MM.1S (cell line): ENCODE data around the gene LRRC63.

Experiments
- DNase-seq: peaks from one replicate; pipeline ENCODE4 v3.0.0-alpha.2; 2015
- H2AFZ ChIP-seq: fragments of 300-600 bp; sonication (generic); 2 replicates; pipeline ENCODE4 v1.6.0; 2016; ENCODE audit warnings: antibody characterized with exemption, low read length
- H3F3A ChIP-seq: fragments of 300-600 bp; sonication (generic); 2 replicates; pipeline ENCODE4 v1.6.1; 2016; ENCODE audit warnings: mild to moderate bottlenecking, antibody characterized with exemption, low read length, moderate library complexity, mixed read lengths; ENCODE audit not compliant: insufficient read depth
- H3K27ac ChIP-seq: fragments of 300-600 bp; sonication (generic); 2 replicates; pipeline ENCODE4 v1.5.1; 2016; ENCODE audit warnings: mild to moderate bottlenecking, low read length
- H3K27me3 ChIP-seq: fragments of 300-600 bp; sonication (generic); replicated peaks from 2 replicates; pipeline ENCODE4 v1.6.0; 2016; ENCODE audit warnings: low read length; ENCODE audit not compliant: insufficient read depth
- H3K36me3 ChIP-seq: fragments of 300-600 bp; sonication (generic); replicated peaks from 2 replicates; pipeline ENCODE4 v1.6.1; 2016; ENCODE audit warnings: mild to moderate bottlenecking, low read length, mixed read lengths; ENCODE audit not compliant: insufficient read depth
- H3K4me1 ChIP-seq: fragments of 300-600 bp; sonication (generic); 2 replicates; pipeline ENCODE4 v1.6.1; 2016; ENCODE audit warnings: low read length, mixed read lengths
- H3K4me2 ChIP-seq: fragments of 300-600 bp; sonication (generic); 2 replicates; pipeline ENCODE4 v1.6.0; 2016; ENCODE audit warnings: low read depth, low read length
- H3K4me3 ChIP-seq: fragments of 300-600 bp; sonication (generic); 2 replicates; pipeline ENCODE4 v1.5.1; 2016; ENCODE audit warnings: low read length, mixed read lengths
- H3K79me2 ChIP-seq: fragments of 300-600 bp; sonication (generic); 2 replicates; pipeline ENCODE4 v1.6.1; 2016; ENCODE audit warnings: mixed run types, low read length, mixed read lengths
- H3K9ac ChIP-seq: fragments of 300-600 bp; sonication (generic); 2 replicates; pipeline ENCODE4 v1.6.1; 2016; ENCODE audit warnings: low read length, mixed read lengths
- H3K9me2 ChIP-seq: fragments of 300-600 bp; sonication (generic); replicated peaks from 2 replicates; pipeline ENCODE4 v1.6.1; 2016; ENCODE audit warnings: mild to moderate bottlenecking, low read length, mixed read lengths; ENCODE audit not compliant: insufficient read depth
- H3K9me3 ChIP-seq: fragments of 300-600 bp; sonication (generic); replicated peaks from 2 replicates; pipeline ENCODE4 v1.6.1; 2016; ENCODE audit warnings: mild to moderate bottlenecking, low read length, mixed read lengths; ENCODE audit not compliant: insufficient read depth
- H4K20me1 ChIP-seq: fragments of 300-600 bp; sonication (generic); 2 replicates; pipeline ENCODE4 v1.6.1; 2016; ENCODE audit warnings: mild to moderate bottlenecking, low read length, moderate library complexity, mixed read lengths; ENCODE audit not compliant: insufficient read depth
- EZH2 ChIP-seq: fragments of 300-600 bp; sonication (generic); optimal IDR thresholded peaks from 2 replicates; pipeline ENCODE3; 2017; ENCODE audit warnings: low read depth, mild to moderate bottlenecking, antibody characterized with exemption, low read length, mixed read lengths
- EZH2phosphoT487 ChIP-seq: fragments of 300-600 bp; sonication (generic); IDR thresholded peaks from 2 replicates; pipeline ENCODE4 v1.6.1; 2018; ENCODE audit warnings: antibody characterized with exemption, low read length
- TF ChIP-seq, protein P1 (sequence below): fragments of 300-600 bp; sonication (generic); IDR thresholded peaks from 2 replicates; pipeline ENCODE4 v1.5.1; 2016; ENCODE audit warnings: antibody characterized with exemption, low read length, mixed read lengths

The LRRC63 gene

DNA sequence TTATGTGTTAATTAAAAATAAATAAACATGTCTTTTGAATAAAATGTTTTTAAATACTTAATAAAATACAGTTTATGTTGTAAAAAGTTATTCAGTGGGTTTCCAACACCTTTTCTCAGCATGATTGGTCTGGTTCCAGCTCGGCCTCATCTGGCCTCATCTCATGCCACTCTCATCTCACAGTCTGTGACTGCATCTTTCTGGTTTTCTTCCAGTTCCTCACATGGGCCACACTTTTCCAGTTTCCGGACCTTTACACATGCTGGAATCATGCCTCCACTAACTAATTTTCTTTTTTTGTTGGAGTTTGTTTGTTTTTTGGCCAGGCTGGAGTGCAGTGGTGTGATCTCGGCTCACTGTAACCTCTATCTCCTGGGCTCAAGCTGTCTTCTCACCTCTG is 92.8 kb downstream of the LRRC63 start:
- no peaks in the 10 kb centered on the region for H3K27me3 ChIP-seq
- no peaks in the 10 kb centered on the region for H3K9me3 ChIP-seq
- H3K27ac ChIP-seq = no peak overlapping the region
- H3K4me3 ChIP-seq = no peak overlapping the region
- no peak for DNase-seq
- no peaks in the 10 kb centered on the region for H3K4me1 ChIP-seq
- H3K4me2 ChIP-seq = no peak overlapping the region
- H3K9me2 ChIP-seq = no peaks in the 10 kb centered on the region
- TF ChIP-seq, protein P1, sequence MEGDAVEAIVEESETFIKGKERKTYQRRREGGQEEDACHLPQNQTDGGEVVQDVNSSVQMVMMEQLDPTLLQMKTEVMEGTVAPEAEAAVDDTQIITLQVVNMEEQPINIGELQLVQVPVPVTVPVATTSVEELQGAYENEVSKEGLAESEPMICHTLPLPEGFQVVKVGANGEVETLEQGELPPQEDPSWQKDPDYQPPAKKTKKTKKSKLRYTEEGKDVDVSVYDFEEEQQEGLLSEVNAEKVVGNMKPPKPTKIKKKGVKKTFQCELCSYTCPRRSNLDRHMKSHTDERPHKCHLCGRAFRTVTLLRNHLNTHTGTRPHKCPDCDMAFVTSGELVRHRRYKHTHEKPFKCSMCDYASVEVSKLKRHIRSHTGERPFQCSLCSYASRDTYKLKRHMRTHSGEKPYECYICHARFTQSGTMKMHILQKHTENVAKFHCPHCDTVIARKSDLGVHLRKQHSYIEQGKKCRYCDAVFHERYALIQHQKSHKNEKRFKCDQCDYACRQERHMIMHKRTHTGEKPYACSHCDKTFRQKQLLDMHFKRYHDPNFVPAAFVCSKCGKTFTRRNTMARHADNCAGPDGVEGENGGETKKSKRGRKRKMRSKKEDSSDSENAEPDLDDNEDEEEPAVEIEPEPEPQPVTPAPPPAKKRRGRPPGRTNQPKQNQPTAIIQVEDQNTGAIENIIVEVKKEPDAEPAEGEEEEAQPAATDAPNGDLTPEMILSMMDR = no peak
- no peak for TF ChIP-seq EZH2phosphoT487
- TF ChIP-seq EZH2 = no peak
- no peaks in the 10 kb centered on the region for H3K79me2 ChIP-seq
- no peak overlapping the region for H3K9ac ChIP-seq
- no peak overlapping the region for H2AFZ ChIP-seq
- H4K20me1 ChIP-seq = no peaks in the 10 kb centered on the region
- H3F3A ChIP-seq = no peaks in the 10 kb centered on the region
- no peaks in the 10 kb centered on the region for H3K36me3 ChIP-seq

DNA sequence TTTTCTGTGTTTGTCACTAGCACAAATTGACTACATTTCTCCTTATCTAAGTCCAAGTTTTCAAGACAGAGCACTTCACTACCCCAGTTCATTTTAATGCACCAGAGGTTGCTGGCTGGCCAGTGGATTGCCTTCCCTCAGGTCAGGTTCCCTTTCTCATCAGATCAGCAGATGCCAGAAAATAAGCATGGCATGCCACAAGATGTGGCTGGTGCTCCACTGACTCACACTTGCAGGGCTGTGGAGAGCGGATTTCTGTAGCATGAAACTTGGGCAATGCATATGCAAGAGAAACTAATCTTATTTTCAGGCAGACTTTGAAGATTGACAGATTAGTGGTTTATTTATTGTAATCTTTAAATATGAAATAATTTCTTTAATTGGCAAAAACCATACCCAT is 95.8 kb downstream of the LRRC63 start:
- no peaks in the 10 kb centered on the region for H4K20me1 ChIP-seq
- H3K4me1 ChIP-seq = no peaks in the 10 kb centered on the region
- no peak overlapping the region for H3K9ac ChIP-seq
- no peak for DNase-seq
- no peaks in the 10 kb centered on the region for H3K9me2 ChIP-seq
- H3K36me3 ChIP-seq = no peaks in the 10 kb centered on the region
- no peak overlapping the region for H2AFZ ChIP-seq
- H3K27ac ChIP-seq = no peak overlapping the region
- no peaks in the 10 kb centered on the region for H3K79me2 ChIP-seq
- H3K9me3 ChIP-seq = no peaks in the 10 kb centered on the region
- no peaks in the 10 kb centered on the region for H3F3A ChIP-seq
- no peak overlapping the region for H3K4me2 ChIP-seq
- no peak overlapping the region for H3K4me3 ChIP-seq
- H3K27me3 ChIP-seq = no peaks in the 10 kb centered on the region
- TF ChIP-seq EZH2phosphoT487 (no peak), EZH2 (no peak)
- TF ChIP-seq, protein P1 = no peak

DNA sequence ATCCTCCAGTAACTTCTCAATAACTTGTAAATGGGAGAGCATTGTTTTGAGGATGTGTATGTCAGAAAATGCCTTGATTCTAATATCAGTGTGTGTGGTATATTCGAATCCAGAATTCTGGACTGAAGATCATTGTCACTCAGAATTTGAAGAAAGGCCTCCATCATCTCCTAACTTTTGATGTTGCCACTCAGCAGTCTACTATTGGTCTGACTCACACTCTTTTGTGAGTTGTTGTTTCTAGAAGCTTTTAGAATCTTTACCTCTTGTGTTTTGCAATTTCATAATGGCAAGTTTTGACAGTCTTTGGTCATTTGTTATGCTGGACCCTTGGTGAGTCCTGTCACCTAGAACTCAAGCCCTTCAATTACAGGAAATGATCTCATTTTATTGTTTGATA is 98.3 kb downstream of the LRRC63 start:
- Histone ChIP-seq H4K20me1 (no peaks in the 10 kb centered on the region), H3K79me2 (no peaks in the 10 kb centered on the region), H3F3A (no peaks in the 10 kb centered on the region), H3K27me3 (no peaks in the 10 kb centered on the region), H3K36me3 (no peaks in the 10 kb centered on the region), H3K9me3 (no peaks in the 10 kb centered on the region), H3K27ac (no peak overlapping the region), H3K4me1 (no peaks in the 10 kb centered on the region), H3K4me3 (no peak overlapping the region), H3K4me2 (no peak overlapping the region), H3K9me2 (no peaks in the 10 kb centered on the region), H3K9ac (no peak overlapping the region), H2AFZ (no peak overlapping the region)
- no peak for DNase-seq
- TF ChIP-seq EZH2 (no peak), EZH2phosphoT487 (no peak)
- TF ChIP-seq, protein P1 = no peak
